ENCODE results near the gene TPT1. TPM values are rescaled to one million over a fixed set of nuclear protein-coding genes. Genes with fewer than 3 reads are reported as not detected.

Gene TPT1
- total RNA-seq, 2 experiments from 2014 or later, result 3,533 to 3,563 TPM

- no peak for DNase-seq
- Mint-ChIP-seq H3K4me3 (no peak overlapping the region), H3K4me1 (ENCODE audit: low read depth) (no peaks in the 10 kb centered on the region), H3K27me3 (no peaks in the 10 kb centered on the region), H3K36me3 (ENCODE audit: low read depth) (peaks cover 8% of the 10 kb centered on the region), H3K27ac (no peak overlapping the region), H3K9me3 (no peaks in the 10 kb centered on the region)
- ChIA-PET POLR2A (interaction anchor here (0.7 kb wide), 1 partner anchor 625 kb away, joined by 3 read pairs; no protein-coding TSS in a partner anchor), CTCF (interaction anchor here (0.7 to 2.8 kb wide), 6 partner anchors 10 to 243 kb away, joined by 3 to 14 read pairs (median 3); no protein-coding TSS in a partner anchor)
- intact Hi-C loops (cut with micrococcal nuclease), result no loop called here
- ATAC-seq, result no peak
- TF ChIP-seq CTCF (IDR thresholded peaks at IDR 0.05), result no peak
Observed at GRCh38 chr13:45289936-45290563, 50.9 kb downstream of the TPT1 start.

Other genes starting within 250 kb of the TPT1 start
- gene GTF2F2, start 220.7 kb downstream of the TPT1 start, total RNA-seq, result 10 to 100 TPM; 25.8 to 28.9 TPM
- not detected for gene KCTD4, start 140.1 kb downstream of the TPT1 start, total RNA-seq
- gene SLC25A30, start 77.2 kb upstream of the TPT1 start, total RNA-seq, result 10 to 100 TPM; 18.9 to 21.2 TPM
- 10 to 100 TPM; 19.9 to 22.1 TPM for gene COG3, start 123.8 kb upstream of the TPT1 start, total RNA-seq